ENCODE measurements around the gene SLC35G2.

The SLC35G2 gene

DNA sequence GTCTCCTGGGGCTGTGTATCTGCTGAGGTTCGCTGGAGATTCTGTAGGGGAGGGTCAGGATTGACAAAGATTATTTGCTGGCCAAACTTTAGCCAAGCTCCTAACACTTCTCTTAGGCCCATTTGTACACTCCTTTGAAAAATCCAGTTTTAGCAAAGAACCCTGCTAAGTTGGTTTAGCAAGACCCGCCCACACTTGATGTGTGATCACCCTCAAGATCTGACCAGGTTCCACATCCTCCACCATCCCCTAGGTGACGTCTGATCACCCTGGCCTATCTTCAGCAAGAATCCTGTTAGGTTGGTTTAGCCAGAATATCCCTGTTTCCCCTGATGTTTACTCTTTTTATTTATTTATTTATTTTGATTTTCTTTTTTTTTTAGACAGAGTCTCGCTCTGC lies 14.8 kb upstream of the SLC35G2 start:
- H3K27me3 ChIP-seq (ENCODE audit: insufficient read depth, low read length) = no peaks in the 10 kb centered on the region
- no peaks in the 10 kb centered on the region for H3K9me3 ChIP-seq (ENCODE audit: insufficient read depth, low read depth, low read length)
- no peak overlapping the region for H3K9ac ChIP-seq (ENCODE audit: low read depth, low read length)
- no peaks in the 10 kb centered on the region for H3K36me3 ChIP-seq (ENCODE audit: insufficient read depth, low read depth, low read length)
- no peak overlapping the region for H3K4me3 ChIP-seq (ENCODE audit: low read length)
- H3K27ac ChIP-seq (ENCODE audit: low read length) = no peak overlapping the region
- H3K4me1 ChIP-seq (ENCODE audit: insufficient read depth, low read length) = no peaks in the 10 kb centered on the region; the same call in 1 of the 2 replicates

DNA sequence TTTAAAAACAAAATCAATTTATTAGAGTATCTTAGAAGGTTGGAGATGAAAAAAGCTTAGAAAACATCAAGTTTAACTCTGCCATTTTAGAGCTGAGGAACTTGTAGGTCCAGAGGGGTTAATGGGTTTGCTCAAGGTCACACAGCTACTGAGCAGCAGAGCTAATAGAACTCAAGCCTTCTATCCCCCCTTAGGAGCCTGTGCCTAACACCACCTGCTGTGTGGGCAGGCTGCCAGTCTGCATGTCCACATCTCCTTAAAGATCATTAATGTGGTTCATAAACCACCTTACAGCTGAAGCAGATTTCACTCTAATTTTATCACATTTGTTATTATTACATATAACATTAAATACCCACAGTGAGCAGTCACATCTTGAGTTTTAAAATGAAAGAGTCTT lies 14.1 kb upstream of the SLC35G2 start:
- Histone ChIP-seq H3K4me3 (ENCODE audit: low read length) (no peak overlapping the region), H3K36me3 (ENCODE audit: insufficient read depth, low read depth, low read length) (no peaks in the 10 kb centered on the region), H3K27ac (ENCODE audit: low read length) (no peak overlapping the region), H3K9ac (ENCODE audit: low read depth, low read length) (no peak overlapping the region), H3K27me3 (ENCODE audit: insufficient read depth, low read length) (no peaks in the 10 kb centered on the region), H3K4me1 (ENCODE audit: insufficient read depth, low read length) (no peaks in the 10 kb centered on the region; the same call in 1 of the 2 replicates), H3K9me3 (ENCODE audit: insufficient read depth, low read depth, low read length) (no peaks in the 10 kb centered on the region)

DNA sequence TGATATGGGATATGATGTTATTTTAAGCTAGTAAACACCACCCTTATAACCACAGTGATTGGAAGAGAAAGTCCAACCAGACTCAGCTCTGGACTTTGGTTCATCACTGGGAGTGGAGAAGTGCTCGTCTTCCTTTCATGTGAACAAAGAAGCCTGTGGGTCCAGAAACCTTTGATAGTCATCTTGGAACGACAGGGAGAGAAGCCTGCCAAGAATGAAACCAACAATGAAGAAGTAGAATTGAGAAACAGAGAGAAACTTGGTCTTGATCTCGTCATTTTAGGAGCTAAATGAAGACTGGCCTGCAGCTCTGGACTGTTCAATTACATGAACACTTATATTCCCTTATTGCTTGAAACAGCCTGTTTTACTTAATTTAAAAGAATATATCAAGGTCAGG lies 13.1 kb upstream of the SLC35G2 start:
- H3K9ac ChIP-seq (ENCODE audit: low read depth, low read length) = no peak overlapping the region
- H3K9me3 ChIP-seq (ENCODE audit: insufficient read depth, low read depth, low read length) = no peaks in the 10 kb centered on the region
- H3K27ac ChIP-seq (ENCODE audit: low read length) = no peak overlapping the region
- no peaks in the 10 kb centered on the region for H3K27me3 ChIP-seq (ENCODE audit: insufficient read depth, low read length)
- no peaks in the 10 kb centered on the region for H3K36me3 ChIP-seq (ENCODE audit: insufficient read depth, low read depth, low read length)
- no peak overlapping the region for H3K4me3 ChIP-seq (ENCODE audit: low read length)
- H3K4me1 ChIP-seq (ENCODE audit: insufficient read depth, low read length) = no peaks in the 10 kb centered on the region; the same call in 1 of the 2 replicates

DNA sequence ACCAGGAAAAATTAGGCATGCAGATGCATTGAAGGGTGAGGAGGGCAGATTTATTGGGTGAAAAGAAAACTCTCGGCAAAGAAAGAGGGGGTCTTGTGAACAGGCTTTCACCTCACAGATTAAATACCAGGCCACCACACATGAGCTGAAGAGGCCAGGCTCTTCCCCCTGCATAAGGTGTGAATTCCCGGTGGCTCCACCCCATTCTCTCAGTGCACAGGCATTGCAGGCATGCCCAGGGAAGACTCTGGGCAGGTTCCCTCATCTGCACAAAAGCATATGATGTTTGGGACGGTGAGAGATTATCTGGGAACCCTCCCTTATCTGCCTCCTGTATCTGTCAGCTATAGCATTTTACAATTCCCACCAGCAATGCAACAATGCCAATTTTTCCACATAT lies 7.2 kb upstream of the SLC35G2 start:
- Histone ChIP-seq H3K9me3 (ENCODE audit: insufficient read depth, low read depth, low read length) (no peaks in the 10 kb centered on the region), H3K4me3 (ENCODE audit: low read length) (no peak overlapping the region), H3K4me1 (ENCODE audit: insufficient read depth, low read length) (no peaks in the 10 kb centered on the region), H3K36me3 (ENCODE audit: insufficient read depth, low read depth, low read length) (no peaks in the 10 kb centered on the region), H3K9ac (ENCODE audit: low read depth, low read length) (no peak overlapping the region), H3K27ac (ENCODE audit: low read length) (no peak overlapping the region), H3K27me3 (ENCODE audit: insufficient read depth, low read length) (no peaks in the 10 kb centered on the region)

DNA sequence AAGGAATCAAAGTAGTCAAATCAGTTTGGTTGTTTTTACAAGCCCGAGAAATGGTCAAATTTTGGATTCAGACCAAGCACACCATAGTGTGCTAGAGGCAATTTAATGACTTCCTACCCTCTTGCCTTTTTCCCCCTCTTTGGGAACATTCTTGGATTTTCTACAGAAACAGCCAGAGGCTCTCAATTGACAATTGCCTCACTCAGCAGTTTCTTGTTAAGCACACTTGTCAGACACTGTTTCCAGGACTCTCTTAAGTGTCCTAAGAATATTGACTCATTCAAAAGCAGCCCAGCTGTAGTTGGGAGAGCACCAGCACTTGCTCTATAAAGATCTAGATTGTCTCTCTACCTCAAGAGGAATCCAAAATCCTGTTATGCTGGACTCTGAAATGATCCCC lies 1.5 kb upstream of the SLC35G2 start:
- Histone ChIP-seq H3K4me1 (ENCODE audit: insufficient read depth, low read length) (no peaks in the 10 kb centered on the region), H3K27ac (ENCODE audit: low read length) (no peak overlapping the region)

DNA sequence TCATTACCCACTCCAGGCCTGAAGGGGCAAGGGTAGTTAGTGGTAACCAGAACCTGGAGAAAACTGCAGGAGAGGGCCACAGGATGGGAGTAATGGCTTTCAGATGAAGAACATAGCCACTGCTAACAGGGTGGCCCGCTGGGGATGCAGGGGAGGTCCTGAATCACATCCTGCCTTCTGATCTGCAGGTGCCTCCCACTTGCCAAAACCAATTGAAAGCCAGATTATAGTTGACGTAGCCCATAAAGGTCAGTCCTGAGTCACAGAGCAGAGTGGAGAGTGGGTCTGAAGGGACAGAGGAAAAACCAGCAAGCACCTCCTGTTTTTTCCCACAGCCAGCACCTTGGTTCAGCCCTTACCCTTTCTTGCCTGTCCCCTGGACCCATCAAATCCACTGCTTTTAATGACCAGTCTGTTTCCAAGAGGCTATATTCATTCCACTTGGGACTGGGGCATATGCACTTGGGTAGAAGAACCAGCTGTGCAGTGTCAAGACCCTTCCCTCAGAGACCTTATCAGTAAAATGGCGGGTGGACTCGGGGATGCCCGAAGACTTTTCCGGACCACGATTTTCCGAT lies 646 bp upstream of the SLC35G2 start:
- H3K9me3 ChIP-seq (ENCODE audit: insufficient read depth, low read depth, low read length) = no peaks in the 10 kb centered on the region
- no peaks in the 10 kb centered on the region for H3K36me3 ChIP-seq (ENCODE audit: insufficient read depth, low read depth, low read length)
- peak overlapping the region; percentile 86 for H3K4me3 ChIP-seq (ENCODE audit: low read length)
- H3K27me3 ChIP-seq (ENCODE audit: insufficient read depth, low read length) = peaks cover 30% of the 10 kb centered on the region
- H3K27ac ChIP-seq (ENCODE audit: low read length) = no peak overlapping the region
- H3K4me1 ChIP-seq (ENCODE audit: insufficient read depth, low read length) = no peaks in the 10 kb centered on the region
- peak overlapping the region; percentile 61 for H3K9ac ChIP-seq (ENCODE audit: low read depth, low read length)

More for the DNA sequence above, 1.5 kb upstream of the SLC35G2 start:
- Histone ChIP-seq H3K27me3 (ENCODE audit: insufficient read depth, low read length) (peaks cover 30% of the 10 kb centered on the region), H3K9me3 (ENCODE audit: insufficient read depth, low read depth, low read length) (no peaks in the 10 kb centered on the region), H3K4me3 (ENCODE audit: low read length) (no peak overlapping the region), H3K9ac (ENCODE audit: low read depth, low read length) (no peak overlapping the region), H3K36me3 (ENCODE audit: insufficient read depth, low read depth, low read length) (no peaks in the 10 kb centered on the region)

DNA sequence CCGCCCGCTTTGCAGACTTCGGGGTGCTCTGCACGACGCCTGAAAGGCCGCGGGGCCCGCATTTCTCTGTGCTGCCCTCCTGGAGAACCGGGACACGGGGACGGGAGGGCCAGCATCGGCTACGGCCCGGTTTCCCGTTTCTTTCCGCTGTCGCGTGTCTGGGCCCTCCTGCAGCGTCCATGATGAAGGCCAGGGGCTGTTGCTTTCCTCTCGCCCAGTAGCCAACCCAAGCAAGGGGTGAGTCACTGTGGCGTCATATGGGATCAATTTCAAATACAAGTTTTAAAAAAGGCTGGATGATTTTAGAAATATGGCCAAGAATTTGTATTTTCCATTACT lies 435 bp downstream of the SLC35G2 start:
- H3K27ac ChIP-seq (ENCODE audit: low read length) = no peak overlapping the region
- peak overlapping the region; percentile 49; the same call in 1 of the 2 replicates for H3K9ac ChIP-seq (ENCODE audit: low read depth, low read length)
- no peaks in the 10 kb centered on the region for H3K36me3 ChIP-seq (ENCODE audit: insufficient read depth, low read depth, low read length)
- H3K4me3 ChIP-seq (ENCODE audit: low read length) = peak overlapping the region; percentile 86
- H3K4me1 ChIP-seq (ENCODE audit: insufficient read depth, low read length) = no peaks in the 10 kb centered on the region
- peaks cover 30% of the 10 kb centered on the region for H3K27me3 ChIP-seq (ENCODE audit: insufficient read depth, low read length)
- H3K9me3 ChIP-seq (ENCODE audit: insufficient read depth, low read depth, low read length) = peaks cover 3% of the 10 kb centered on the region; the same call in 1 of the 2 replicates

DNA sequence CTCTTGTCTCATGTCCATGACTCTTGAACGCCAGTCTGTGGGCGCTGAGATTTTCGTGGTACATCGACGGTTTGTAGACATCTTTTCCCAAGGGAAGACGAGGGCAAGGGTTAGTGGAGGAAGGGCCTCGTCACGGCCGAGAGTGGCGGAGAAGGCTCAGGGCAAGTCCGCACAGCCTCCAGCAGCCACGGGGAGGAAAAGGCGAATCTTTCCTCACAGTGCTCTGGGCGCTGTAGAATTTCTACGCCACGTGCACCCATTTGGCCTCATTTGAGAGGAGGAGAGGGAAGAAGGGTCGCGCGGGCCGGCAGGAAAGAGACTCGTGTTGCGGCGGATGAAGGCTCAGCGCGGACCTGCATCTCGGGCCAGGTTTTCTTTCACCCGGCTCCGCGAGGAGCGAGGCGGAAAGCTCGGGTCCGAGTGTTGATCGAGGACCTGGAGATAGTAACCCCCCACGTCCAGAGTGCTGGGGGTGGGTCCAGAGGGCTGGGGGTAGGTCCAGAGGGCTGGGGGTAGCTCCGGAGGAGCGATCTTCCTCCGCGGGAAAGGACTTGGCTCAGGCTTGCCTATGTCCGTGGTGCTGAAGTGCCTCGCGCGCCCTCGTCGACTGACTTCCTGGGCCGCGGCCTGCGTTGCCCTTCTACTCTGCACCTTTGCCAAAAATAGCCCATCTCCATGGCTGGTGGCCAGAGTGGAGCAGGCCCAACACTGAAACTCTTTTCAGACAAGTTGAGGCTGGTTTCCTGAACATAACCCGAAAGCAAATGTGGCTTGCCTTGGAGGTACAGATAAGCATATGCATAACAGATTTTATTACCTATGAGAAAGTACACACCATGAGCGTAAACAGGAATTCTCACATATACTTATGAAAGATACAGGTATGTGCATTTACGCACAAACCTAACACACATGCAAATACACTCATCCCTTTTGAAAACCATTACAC lies 1.1 kb downstream of the SLC35G2 start:
- H3K9me3 ChIP-seq (ENCODE audit: insufficient read depth, low read depth, low read length) = peaks cover 3% of the 10 kb centered on the region; the same call in 1 of the 2 replicates
- peak overlapping the region; percentile 86 for H3K4me3 ChIP-seq (ENCODE audit: low read length)
- H3K4me1 ChIP-seq (ENCODE audit: insufficient read depth, low read length) = no peaks in the 10 kb centered on the region
- H3K36me3 ChIP-seq (ENCODE audit: insufficient read depth, low read depth, low read length) = no peaks in the 10 kb centered on the region
- H3K9ac ChIP-seq (ENCODE audit: low read depth, low read length) = peak overlapping the region; percentile 49; the same call in 1 of the 2 replicates
- peaks cover 30% of the 10 kb centered on the region for H3K27me3 ChIP-seq (ENCODE audit: insufficient read depth, low read length)
- no peak overlapping the region for H3K27ac ChIP-seq (ENCODE audit: low read length)

DNA sequence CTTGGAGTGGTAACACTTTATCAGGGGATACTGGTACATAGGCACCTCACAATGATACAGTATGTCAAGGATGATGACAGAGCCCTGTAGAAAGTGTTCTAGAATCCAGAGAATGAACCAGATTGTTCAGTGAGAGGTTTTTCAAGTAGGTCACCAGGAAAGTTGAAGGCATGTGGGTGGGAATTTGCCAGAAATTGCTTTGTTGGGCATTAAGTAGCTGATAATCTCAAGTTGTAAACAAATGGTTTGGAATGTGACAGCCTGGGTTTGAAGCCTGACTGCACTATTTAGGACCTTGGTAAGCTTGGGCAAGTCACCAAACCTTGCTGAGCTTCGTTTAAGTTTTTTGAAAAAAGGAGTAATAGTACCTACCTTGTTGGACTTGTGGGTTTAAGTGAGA lies 12.5 kb downstream of the SLC35G2 start:
- Histone ChIP-seq H3K4me3 (ENCODE audit: low read length) (no peak overlapping the region), H3K4me1 (ENCODE audit: insufficient read depth, low read length) (no peaks in the 10 kb centered on the region), H3K9ac (ENCODE audit: low read depth, low read length) (no peak overlapping the region), H3K27ac (ENCODE audit: low read length) (no peak overlapping the region), H3K9me3 (ENCODE audit: insufficient read depth, low read depth, low read length) (no peaks in the 10 kb centered on the region; the same call in 1 of the 2 replicates), H3K36me3 (ENCODE audit: insufficient read depth, low read depth, low read length) (no peaks in the 10 kb centered on the region; the same call in 1 of the 2 replicates), H3K27me3 (ENCODE audit: insufficient read depth, low read length) (no peaks in the 10 kb centered on the region)

DNA sequence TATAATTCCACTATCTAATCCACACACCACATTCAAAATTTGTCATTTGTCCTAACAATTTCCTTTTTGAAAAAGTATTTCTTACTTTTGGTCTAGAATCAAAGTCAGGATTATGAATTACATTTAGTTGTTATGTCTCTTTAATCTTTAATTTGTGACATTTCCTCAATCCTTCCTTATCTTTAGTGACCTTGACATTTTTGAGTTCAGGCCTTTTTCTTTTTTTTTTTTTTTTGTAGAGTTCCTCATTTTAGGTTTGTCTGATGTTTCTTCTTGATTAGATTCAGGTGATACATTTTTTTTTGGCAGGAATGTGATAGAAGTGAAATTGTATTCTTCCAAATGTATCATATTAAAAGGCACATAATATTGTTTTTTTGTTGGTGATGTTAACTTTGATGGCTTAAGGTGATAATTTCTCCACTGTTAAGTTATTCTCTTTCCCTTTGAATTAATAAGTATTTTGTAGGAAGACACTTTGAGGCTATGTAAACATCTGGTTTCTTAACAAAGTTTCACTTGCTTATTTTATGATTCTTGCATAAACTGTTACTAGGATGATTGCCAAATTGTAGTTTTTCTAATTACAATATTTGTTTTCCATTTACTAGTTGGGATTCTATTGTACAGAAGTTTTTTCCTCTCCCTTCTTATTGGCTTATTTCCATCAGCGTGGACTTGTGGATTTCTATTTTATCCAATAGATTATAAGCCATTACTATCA lies 16.3 kb downstream of the SLC35G2 start:
- H3K9me3 ChIP-seq (ENCODE audit: insufficient read depth, low read depth, low read length) = no peaks in the 10 kb centered on the region; the same call in 1 of the 2 replicates
- peaks cover 14% of the 10 kb centered on the region for H3K4me1 ChIP-seq (ENCODE audit: insufficient read depth, low read length)
- no peak overlapping the region for H3K9ac ChIP-seq (ENCODE audit: low read depth, low read length)
- H3K4me3 ChIP-seq (ENCODE audit: low read length) = no peak overlapping the region
- no peak overlapping the region for H3K27ac ChIP-seq (ENCODE audit: low read length)
- H3K36me3 ChIP-seq (ENCODE audit: insufficient read depth, low read depth, low read length) = peaks cover 13% of the 10 kb centered on the region
- no peaks in the 10 kb centered on the region for H3K27me3 ChIP-seq (ENCODE audit: insufficient read depth, low read length)

DNA sequence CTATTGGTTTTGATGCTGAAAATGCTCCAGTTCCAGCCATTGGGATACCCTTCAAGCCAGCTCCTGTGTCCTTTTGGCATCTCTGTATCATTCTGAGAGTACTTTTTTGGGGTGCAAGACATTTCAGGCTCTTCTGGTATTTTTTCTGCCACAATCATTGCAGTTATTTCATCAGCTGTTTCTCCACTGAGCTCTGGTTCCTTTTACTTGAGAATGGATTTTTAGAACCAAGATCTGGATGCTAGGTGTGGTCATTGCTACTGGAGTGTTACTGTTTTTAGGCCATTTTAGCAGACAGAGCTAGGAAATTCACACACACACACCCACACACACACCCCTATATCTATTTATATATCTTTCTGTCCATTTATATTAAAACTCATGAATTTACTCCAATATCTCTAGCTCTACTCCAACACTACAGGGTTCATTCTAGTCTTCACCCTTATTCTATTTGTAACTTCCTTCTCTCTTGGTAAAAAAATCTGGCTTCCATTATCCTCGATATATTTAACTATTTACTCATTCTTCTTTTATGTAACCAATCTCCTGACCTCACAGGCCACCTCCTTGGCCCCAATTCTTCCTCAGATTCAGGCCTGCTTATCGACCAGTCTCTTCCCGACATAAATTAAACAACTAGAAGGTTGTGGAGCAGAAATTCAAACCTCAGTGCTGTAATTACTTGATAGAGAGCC lies 17.0 kb downstream of the SLC35G2 start:
- no peaks in the 10 kb centered on the region for H3K27me3 ChIP-seq (ENCODE audit: insufficient read depth, low read length)
- no peak overlapping the region for H3K4me3 ChIP-seq (ENCODE audit: low read length)
- peaks cover 14% of the 10 kb centered on the region for H3K4me1 ChIP-seq (ENCODE audit: insufficient read depth, low read length)
- no peak overlapping the region for H3K9ac ChIP-seq (ENCODE audit: low read depth, low read length)
- H3K27ac ChIP-seq (ENCODE audit: low read length) = no peak overlapping the region
- H3K9me3 ChIP-seq (ENCODE audit: insufficient read depth, low read depth, low read length) = no peaks in the 10 kb centered on the region; the same call in 1 of the 2 replicates
- H3K36me3 ChIP-seq (ENCODE audit: insufficient read depth, low read depth, low read length) = peaks cover 13% of the 10 kb centered on the region

All from iPS-20b (cell line).